CD8-positive, alpha-beta memory T cell (primary cell): Measurements from ENCODE around the gene HECW1. TPM values are rescaled to one million over a fixed set of nuclear protein-coding genes. Genes with fewer than 3 reads are reported as not detected.
"Not testable (repeated sequence)": the region's sequence is repeated elsewhere in the genome, so short reads cannot be mapped to it uniquely, and the experiment has no call there.

Experiments
- CTCF ChIA-PET: fragments of 350-600 bp; sonication (Branson Sonifier 250); formaldehyde crosslinking; loops from one replicate; lab custom pipeline; 2021; ENCODE audit warnings: antibody characterized with exemption; lab: Charles Lee
- POLR2A ChIA-PET: fragments of 350-600 bp; sonication (Branson Sonifier 250); formaldehyde crosslinking; loops from one replicate; lab custom pipeline; 2021; ENCODE audit warnings: antibody characterized with exemption; lab: Charles Lee
- DNase-seq, 5 donors: peaks; one replicate each; pipeline versions ENCODE4 v3.0.0 to v3.0.0-alpha.2; 2020 to 2022; ENCODE audit warnings: mixed read lengths in 1 of 5
- H3K27ac ChIP-seq: one replicate; pipeline ENCODE4 v1.7.0; 2013; ENCODE audit warnings: low read depth, mild to moderate bottlenecking, low read length, moderate library complexity
- H3K27me3 ChIP-seq: 2 replicates; pipeline ENCODE4 v1.7.0; 2013; ENCODE audit warnings: low read length, mild to moderate bottlenecking; ENCODE audit not compliant: insufficient read depth, poor library complexity, severe bottlenecking
- H3K36me3 ChIP-seq: 2 replicates; pipeline ENCODE4 v1.7.0; 2013; ENCODE audit warnings: mild to moderate bottlenecking, low read length, moderate library complexity; ENCODE audit not compliant: insufficient read depth
- H3K4me1 ChIP-seq: 2 replicates; pipeline ENCODE4 v1.7.0; 2013; ENCODE audit warnings: mild to moderate bottlenecking, low read length, moderate library complexity; ENCODE audit not compliant: insufficient read depth
- H3K4me3 ChIP-seq: 2 replicates; pipeline ENCODE4 v1.7.0; 2013; ENCODE audit warnings: mild to moderate bottlenecking, low read length
- H3K9me3 ChIP-seq: 2 replicates; pipeline ENCODE4 v1.7.0; 2013; ENCODE audit warnings: mild to moderate bottlenecking, low read length
- H3K27ac Mint-ChIP-seq, 8 donors: one replicate each; pipeline ENCODE4 v1.8.0; 2020 to 2021; ENCODE audit warnings: mixed read lengths in 8 of 8, mild to moderate bottlenecking in 6 of 8, inconsistent platforms in 3 of 8, moderate library complexity in 3 of 8
- H3K27me3 Mint-ChIP-seq, 2 donors: one replicate each; pipeline ENCODE4 v1.8.0; 2020 to 2021; ENCODE audit warnings: mixed read lengths in 2 of 2, mild to moderate bottlenecking in 1 of 2, moderate library complexity in 1 of 2
- H3K36me3 Mint-ChIP-seq, 3 donors: one replicate each; pipeline ENCODE4 v1.8.0; 2020 to 2021; ENCODE audit warnings: mixed read lengths in 3 of 3, inconsistent platforms in 1 of 3, mild to moderate bottlenecking in 1 of 3
- H3K4me1 Mint-ChIP-seq, 3 donors: one replicate each; pipeline ENCODE4 v1.8.0; 2020 to 2021; ENCODE audit warnings: mixed read lengths in 3 of 3, inconsistent platforms in 1 of 3, mild to moderate bottlenecking in 1 of 3
- H3K4me3 Mint-ChIP-seq, 7 donors: one replicate each; pipeline ENCODE4 v1.8.0; 2020 to 2021; ENCODE audit warnings: mixed read lengths in 7 of 7, mild to moderate bottlenecking in 6 of 7, moderate library complexity in 4 of 7, inconsistent platforms in 2 of 7
- H3K9me3 Mint-ChIP-seq, 5 donors: one replicate each; pipeline ENCODE4 v1.8.0; 2020 to 2022; ENCODE audit warnings: mixed read lengths in 5 of 5, mild to moderate bottlenecking in 3 of 5, moderate library complexity in 2 of 5, inconsistent platforms in 1 of 5
- polyA plus RNA-seq: library from polyadenylated mRNA; unstranded; fragments of 300-500 nt; fragmentation: Illumina TruSeq; gene quantifications from one replicate; pipeline ENCODE4 v1.2.3, GENCODE V29; 2021
- total RNA-seq, 2 experiments: library from RNA; stranded (reverse); gene quantifications; one replicate each; pipeline ENCODE4 v1.2.3, GENCODE V29; 2021

Gene HECW1
- total and polyA plus RNA-seq, 3 experiments from 2014 or later = not detected

GRCh38 chr7:43592326-43592725, 479.9 kb downstream of the HECW1 start:
- DNase-seq = no peak
- no peak overlapping the region for H3K4me3 ChIP-seq
- peaks cover 0 to 2% of the 10 kb centered on the region in 2 donors for H3K27me3 Mint-ChIP-seq
- no peaks in the 10 kb centered on the region for H3K9me3 Mint-ChIP-seq
- peak overlapping the region; percentile 78 to 93 (median 88) for H3K27ac Mint-ChIP-seq
- H3K27me3 ChIP-seq = no peaks in the 10 kb centered on the region
- CTCF ChIA-PET = interaction anchor here (1.3 to 3.2 kb wide), 2 partner anchors 10 to 107 kb away, joined by 3 to 19 read pairs; partner anchors contain the start of gene STK17A
- peak overlapping the region; percentile 27 to 81 (median 75) for H3K4me3 Mint-ChIP-seq
- peaks cover 76 to 92% (median 91%) of the 10 kb centered on the region in 3 donors for H3K4me1 Mint-ChIP-seq
- POLR2A ChIA-PET = interaction anchor here (0.6 to 1.2 kb wide), 2 partner anchors 10 to 27 kb away, joined by 3 to 4 read pairs; partner anchors contain the start of gene STK17A
- no peaks in the 10 kb centered on the region for H3K9me3 ChIP-seq
- H3K36me3 ChIP-seq = peaks cover 10% of the 10 kb centered on the region
- peaks cover 93% of the 10 kb centered on the region for H3K4me1 ChIP-seq
- H3K27ac ChIP-seq = no peak overlapping the region
- H3K36me3 Mint-ChIP-seq = peaks cover 0 to 56% (median 12%) of the 10 kb centered on the region in 3 donors

- ChIA-PET POLR2A (interaction anchor here (0.6 to 1.2 kb wide), 2 partner anchors 10 to 26 kb away, joined by 3 to 4 read pairs; partner anchors contain the start of gene STK17A), CTCF (interaction anchor here (1.3 to 3.2 kb wide), 2 partner anchors 11 to 107 kb away, joined by 3 to 19 read pairs; partner anchors contain the start of gene STK17A)
- Histone ChIP-seq H3K4me1 (peaks cover 89% of the 10 kb centered on the region), H3K36me3 (peaks cover 13% of the 10 kb centered on the region), H3K27me3 (no peaks in the 10 kb centered on the region), H3K4me3 (peak overlapping the region; percentile 16), H3K27ac (no peak overlapping the region), H3K9me3 (no peaks in the 10 kb centered on the region)
- Mint-ChIP-seq H3K36me3 (peaks cover 0 to 58% (median 12%) of the 10 kb centered on the region in 3 donors), H3K4me1 (peaks cover 73 to 89% (median 88%) of the 10 kb centered on the region in 3 donors), H3K4me3 (peak overlapping the region; percentile 14 to 90 (median 77)), H3K9me3 (no peaks in the 10 kb centered on the region), H3K27ac (peak overlapping the region in 7 of 8 donors; percentile 85 to 93 (median 87)), H3K27me3 (peaks cover 0 to 2% of the 10 kb centered on the region in 2 donors)
- no peak for DNase-seq
These were observed 480.6 kb downstream of the HECW1 start for GRCh38 chr7:43593010-43593409.

- Histone ChIP-seq H3K36me3 (peaks cover 22% of the 10 kb centered on the region), H3K27me3 (no peaks in the 10 kb centered on the region), H3K9me3 (no peaks in the 10 kb centered on the region), H3K27ac (no peak overlapping the region), H3K4me3 (peak overlapping the region; percentile 21), H3K4me1 (peaks cover 81% of the 10 kb centered on the region)
- Mint-ChIP-seq H3K36me3 (peaks cover 0 to 61% (median 14%) of the 10 kb centered on the region in 3 donors), H3K9me3 (no peaks in the 10 kb centered on the region), H3K27me3 (peaks cover 0 to 2% of the 10 kb centered on the region in 2 donors), H3K4me3 (peak overlapping the region; percentile 62 to 90 (median 77)), H3K4me1 (peaks cover 69 to 89% (median 87%) of the 10 kb centered on the region in 3 donors), H3K27ac (peak overlapping the region; percentile 85 to 99 (median 90))
- DNase-seq = no peak
- ChIA-PET CTCF (interaction anchor here (0.7 to 2.9 kb wide), 2 partner anchors 10 to 11 kb away, joined by 3 to 14 read pairs; partner anchors contain the start of gene STK17A), POLR2A (interaction anchor here (0.6 to 0.7 kb wide), 3 partner anchors 8 to 1406 kb away, joined by 3 to 4 read pairs (median 4); no protein-coding TSS in a partner anchor)
These were observed 481.6 kb downstream of the HECW1 start for GRCh38 chr7:43594020-43594419.

GRCh38 chr7:43596426-43596825, 484.0 kb downstream of the HECW1 start:
- H3K27ac ChIP-seq, H3K9me3 Mint-ChIP-seq, H3K9me3 ChIP-seq, H3K4me3 ChIP-seq, H3K27me3 ChIP-seq, H3K27me3 Mint-ChIP-seq, DNase-seq, POLR2A ChIA-PET: not testable (repeated sequence)
- H3K27ac Mint-ChIP-seq = peak overlapping the region in 4 of 8 donors; percentile 43 to 70 (median 52)
- peaks cover 65 to 80% (median 77%) of the 10 kb centered on the region in 3 donors for H3K4me1 Mint-ChIP-seq
- Histone ChIP-seq H3K36me3 (peaks cover 37% of the 10 kb centered on the region), H3K4me1 (peaks cover 81% of the 10 kb centered on the region)
- CTCF ChIA-PET = interaction anchor here (2.9 kb wide), 1 partner anchor 14 kb away, joined by 14 read pairs; the partner anchor contains the start of gene STK17A
- peak overlapping the region in 2 of 7 donors; percentile 72 to 90 for H3K4me3 Mint-ChIP-seq
- peaks cover 0 to 64% (median 16%) of the 10 kb centered on the region in 3 donors for H3K36me3 Mint-ChIP-seq

- Mint-ChIP-seq H3K27ac (peak overlapping the region; percentile 38 to 89 (median 84)), H3K4me1 (peaks cover 40 to 54% (median 41%) of the 10 kb centered on the region in 3 donors), H3K4me3 (peak overlapping the region in 5 of 7 donors; percentile 13 to 74 (median 52)), H3K9me3 (no peaks in the 10 kb centered on the region), H3K36me3 (peaks cover 0 to 54% (median 13%) of the 10 kb centered on the region in 3 donors), H3K27me3 (peaks cover 0 to 2% of the 10 kb centered on the region in 2 donors)
- Histone ChIP-seq H3K36me3 (peaks cover 37% of the 10 kb centered on the region), H3K4me1 (peaks cover 81% of the 10 kb centered on the region), H3K27me3 (no peaks in the 10 kb centered on the region), H3K4me3 (no peak overlapping the region), H3K9me3 (no peaks in the 10 kb centered on the region), H3K27ac (no peak overlapping the region)
- ChIA-PET CTCF (interaction anchor here (3.6 kb wide), 1 partner anchor 18 kb away, joined by 14 read pairs; the partner anchor contains the start of gene STK17A), POLR2A (interaction anchor here (0.6 to 0.7 kb wide), 2 partner anchors 12 to 51 kb away, joined by 4 read pairs; no protein-coding TSS in a partner anchor)
- DNase-seq = no peak
These were observed 487.6 kb downstream of the HECW1 start for GRCh38 chr7:43600056-43600455.

- ChIA-PET CTCF (interaction anchor here (1.2 to 5.7 kb wide), 3 partner anchors 14 to 98 kb away, joined by 3 to 38 read pairs (median 5); partner anchors contain the start of gene STK17A), POLR2A (interaction anchor here (1.0 kb wide), 1 partner anchor 20 kb away, joined by 3 read pairs; no protein-coding TSS in a partner anchor)
- H3K36me3 ChIP-seq = peaks cover 28% of the 10 kb centered on the region
- H3K4me3 ChIP-seq = no peak overlapping the region
- Mint-ChIP-seq H3K9me3 (no peaks in the 10 kb centered on the region), H3K27me3 (no peaks in the 10 kb centered on the region), H3K27ac (no peak overlapping the region), H3K4me1 (peaks cover 23 to 54% (median 44%) of the 10 kb centered on the region in 3 donors), H3K36me3 (peaks cover 0 to 51% (median 11%) of the 10 kb centered on the region in 3 donors), H3K4me3 (no peak overlapping the region)
- no peak overlapping the region for H3K27ac ChIP-seq
- H3K4me1 ChIP-seq = peaks cover 78% of the 10 kb centered on the region
- H3K9me3 ChIP-seq = no peaks in the 10 kb centered on the region
- DNase-seq = no peak
- H3K27me3 ChIP-seq = no peaks in the 10 kb centered on the region
These were observed 489.8 kb downstream of the HECW1 start for GRCh38 chr7:43602256-43602655.

- H3K27me3 Mint-ChIP-seq = no peaks in the 10 kb centered on the region
- CTCF ChIA-PET = interaction anchor here (0.8 to 5.7 kb wide), 4 partner anchors 10 to 102 kb away, joined by 3 to 38 read pairs (median 3); partner anchors contain the start of gene STK17A
- peaks cover 30 to 58% (median 52%) of the 10 kb centered on the region in 3 donors for H3K4me1 Mint-ChIP-seq
- Histone ChIP-seq H3K36me3 (peaks cover 25% of the 10 kb centered on the region), H3K4me3 (no peak overlapping the region), H3K27ac (no peak overlapping the region), H3K9me3 (no peaks in the 10 kb centered on the region), H3K4me1 (peaks cover 89% of the 10 kb centered on the region), H3K27me3 (no peaks in the 10 kb centered on the region)
- no peaks in the 10 kb centered on the region for H3K9me3 Mint-ChIP-seq
- peak overlapping the region in 5 of 7 donors; percentile 31 to 70 (median 51) for H3K4me3 Mint-ChIP-seq
- peaks cover 12 to 52% (median 22%) of the 10 kb centered on the region in 3 donors for H3K36me3 Mint-ChIP-seq
- no peak for DNase-seq
- POLR2A ChIA-PET = interaction anchor here (0.7 kb wide), 1 partner anchor 22 kb away, joined by 3 read pairs; the partner anchor contains the start of gene STK17A
- H3K27ac Mint-ChIP-seq = peak overlapping the region in 7 of 8 donors; percentile 32 to 89 (median 78)
These were observed 491.8 kb downstream of the HECW1 start for GRCh38 chr7:43604251-43604650.
